Measurements from ENCODE around the gene EZR.

The EZR gene

DNA sequence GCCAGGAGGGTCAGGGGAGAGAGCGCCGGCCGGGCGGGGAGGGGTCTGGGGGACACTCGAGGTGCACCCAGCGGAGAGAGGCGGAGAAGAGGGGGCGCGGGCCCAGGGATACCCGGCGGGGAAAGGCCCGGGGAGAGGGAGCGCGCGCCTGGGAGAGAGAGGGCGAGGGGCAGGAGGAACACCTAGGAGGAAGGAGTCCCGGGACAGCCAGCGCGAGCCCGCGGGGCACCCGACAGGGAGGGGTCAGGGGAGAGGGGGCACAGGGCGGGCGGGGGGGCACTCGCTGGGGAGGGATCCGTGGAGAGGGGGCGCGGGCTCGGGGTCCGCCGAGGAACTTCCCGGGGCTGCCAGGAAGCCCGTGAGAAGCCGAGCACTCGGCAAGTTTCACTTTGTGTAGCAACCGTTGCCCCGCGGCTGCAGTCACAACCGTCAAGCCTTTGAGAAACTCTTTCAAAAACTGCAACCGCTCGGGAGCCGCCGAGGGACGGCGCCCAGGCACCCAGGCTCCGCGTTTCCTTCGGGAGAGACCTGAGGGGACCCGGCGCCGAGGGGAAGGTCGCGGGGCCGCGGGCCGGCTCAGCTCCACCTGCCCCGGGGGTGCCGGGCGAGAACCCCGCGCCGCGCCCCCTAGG, 471 bp downstream of the EZR start:
- DNase-seq (ENCODE audit: low read depth in 3 of 3): peak; percentile 47 to 61 (median 58)

DNA sequence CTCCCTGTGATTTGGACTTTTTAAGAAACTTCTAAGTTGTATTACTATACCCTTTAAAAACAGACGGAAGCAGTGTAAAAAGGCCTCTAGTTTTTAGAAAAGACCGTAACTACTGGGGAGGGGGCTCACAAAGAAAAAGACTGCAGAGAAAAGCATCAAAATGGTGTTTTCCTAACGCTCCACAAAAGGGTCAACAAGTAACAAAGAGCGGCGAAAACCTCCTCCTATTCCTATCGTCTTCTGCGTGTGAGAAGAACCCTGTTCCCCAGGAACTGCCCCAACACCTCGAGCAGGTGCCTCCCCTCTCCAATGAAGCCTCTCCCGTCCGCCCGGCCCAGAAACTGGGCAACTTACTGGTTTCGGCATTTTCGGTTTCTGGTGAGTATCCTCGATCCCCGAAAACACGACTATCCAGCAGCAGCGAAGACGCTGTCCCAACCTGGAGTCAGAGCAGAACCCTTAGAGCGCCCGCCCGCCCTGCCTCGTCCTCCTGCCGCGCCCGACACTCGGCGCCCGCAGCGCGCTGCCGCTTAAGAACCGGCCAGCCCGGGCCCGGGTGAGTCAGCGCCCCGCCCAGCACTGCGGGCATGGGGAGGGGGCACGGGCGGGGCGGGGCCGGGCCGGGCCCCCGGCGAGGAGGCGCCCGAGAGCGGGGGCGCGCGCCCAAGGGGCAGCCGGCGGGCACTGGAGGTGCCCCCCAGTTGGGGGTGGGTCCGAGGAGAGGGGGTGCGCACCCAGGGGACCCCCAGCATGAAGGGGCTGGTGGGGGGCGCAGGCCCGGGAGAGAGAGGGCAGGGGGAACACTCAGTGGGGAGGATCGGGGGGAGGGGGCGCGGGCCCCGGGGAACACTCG, 1.2 kb downstream of the EZR start:
- DNase-seq (ENCODE audit: low read depth in 3 of 3): peak; percentile 70 to 75 (median 70)

DNA sequence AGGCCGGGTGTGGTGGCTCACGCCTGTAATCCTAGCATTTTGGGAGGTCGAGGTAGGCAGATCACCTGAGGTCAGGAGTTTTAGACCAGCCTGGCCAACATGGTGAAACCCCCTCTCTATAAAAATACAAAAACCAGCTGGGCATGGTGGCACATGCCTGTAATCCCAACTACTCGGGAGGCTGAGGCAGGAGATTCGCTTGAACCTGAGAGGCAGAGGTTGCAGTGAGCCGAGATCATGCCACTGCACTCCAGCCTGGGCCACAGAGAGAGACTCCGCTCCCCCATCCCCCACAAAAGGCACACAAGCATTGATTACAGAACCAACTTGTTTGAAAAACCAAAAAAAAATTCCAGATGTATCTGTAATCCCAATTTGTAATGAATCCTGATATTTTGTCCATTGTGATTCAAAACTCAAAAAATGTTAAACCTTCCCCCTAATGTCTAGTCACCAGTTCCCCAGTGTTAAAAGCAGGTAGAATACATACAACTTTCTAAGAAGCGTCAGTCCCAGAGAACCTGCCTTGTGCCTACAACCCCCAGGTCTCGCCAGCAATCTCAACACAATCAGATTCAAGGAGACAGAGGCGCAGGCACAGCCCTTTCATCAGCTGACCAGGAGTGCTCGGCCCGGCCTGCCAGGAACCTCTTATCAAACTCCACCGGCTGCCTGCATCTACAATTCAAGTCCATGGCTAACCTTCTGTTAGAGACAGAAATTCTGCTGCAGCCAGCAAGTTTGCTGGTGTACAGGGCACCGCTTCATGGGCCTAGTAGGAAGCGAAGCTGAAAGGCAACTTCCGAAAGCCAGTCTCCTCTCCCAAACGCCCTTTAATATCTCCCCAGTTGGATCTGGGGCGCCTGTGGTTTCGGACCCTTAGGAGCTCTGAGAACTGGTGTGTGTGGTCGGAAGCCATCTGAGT, 2.1 kb downstream of the EZR start:
- no peak for DNase-seq (ENCODE audit: low read depth in 3 of 3)

DNA sequence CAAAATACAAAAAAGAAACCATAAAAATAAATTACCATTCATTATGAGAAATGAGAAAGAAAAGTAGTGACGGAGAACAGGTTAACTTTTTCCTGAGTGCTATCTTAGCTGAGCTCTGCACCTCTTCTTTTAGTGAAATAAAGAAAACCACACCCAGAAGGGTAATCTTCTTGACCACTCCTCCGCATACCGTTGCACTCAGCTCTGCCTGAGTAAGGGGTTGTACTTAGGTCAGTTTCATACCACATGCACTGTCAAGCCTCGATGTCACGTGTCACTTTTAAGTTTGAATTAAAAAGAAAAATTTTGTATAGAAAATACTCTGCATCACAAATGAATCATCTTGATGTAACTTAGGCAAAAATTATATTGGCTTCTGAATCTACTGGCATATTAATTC, 2.8 kb downstream of the EZR start:
- peak in 1 of 3 donors; percentile 10 for DNase-seq (ENCODE audit: low read depth in 3 of 3)

DNA sequence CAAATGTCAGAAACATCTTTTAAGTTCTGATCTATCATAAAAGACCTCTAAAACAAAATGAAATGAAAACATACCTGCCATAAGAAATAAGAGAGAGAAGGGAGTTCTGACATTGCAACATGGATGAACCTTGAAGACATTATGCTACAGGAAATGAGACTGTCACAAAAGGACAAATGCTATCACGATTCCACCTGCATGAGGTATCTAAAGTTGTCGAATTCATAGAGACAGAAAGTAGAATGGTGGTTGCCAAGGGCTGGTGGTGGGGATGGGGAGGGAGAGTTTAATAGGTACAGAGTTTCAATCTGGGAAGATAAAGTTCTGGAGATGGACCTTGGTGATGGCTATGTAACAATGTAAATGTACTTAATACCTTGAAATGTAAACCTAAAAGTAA, 3.3 kb downstream of the EZR start:
- no peak for DNase-seq (ENCODE audit: low read depth in 3 of 3)

DNA sequence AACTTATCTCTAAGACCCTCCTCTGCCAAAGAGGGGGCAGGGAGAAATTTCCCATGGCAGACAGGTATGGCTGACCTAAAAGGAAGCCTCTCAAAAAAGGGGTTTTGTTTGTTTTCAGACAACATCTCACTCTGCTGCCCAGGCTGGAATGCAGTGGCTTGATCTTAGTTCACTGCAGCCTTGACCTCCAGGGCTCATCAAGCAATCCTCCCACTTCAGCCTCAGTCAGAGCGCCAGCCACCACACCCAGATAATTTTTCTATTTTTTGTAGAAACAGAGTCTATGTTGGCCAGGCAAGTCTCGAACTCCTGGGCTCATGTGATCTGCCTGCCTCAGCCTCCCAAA, 3.8 kb downstream of the EZR start:
- no peak for DNase-seq (ENCODE audit: low read depth in 3 of 3)

DNA sequence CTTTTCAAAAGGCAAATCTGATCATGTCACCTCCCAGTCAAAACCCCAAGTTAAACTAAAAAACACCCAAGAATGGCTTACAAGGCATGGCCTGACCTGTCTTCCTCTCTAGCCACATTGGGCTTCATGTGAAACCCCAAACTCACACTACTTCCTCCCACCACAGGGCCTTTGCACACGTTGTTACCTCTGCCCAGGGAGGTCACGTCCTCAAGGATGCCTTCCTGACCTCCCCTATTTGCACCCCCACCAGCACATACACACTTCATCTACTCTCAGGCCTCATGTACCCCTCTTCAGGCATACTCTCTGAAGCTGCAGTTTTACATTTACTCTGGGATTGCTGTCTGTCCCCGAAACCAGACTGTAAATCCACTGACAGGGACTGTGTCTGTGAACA, 6.1 kb downstream of the EZR start:
- DNase-seq (ENCODE audit: low read depth in 3 of 3): no peak

DNA sequence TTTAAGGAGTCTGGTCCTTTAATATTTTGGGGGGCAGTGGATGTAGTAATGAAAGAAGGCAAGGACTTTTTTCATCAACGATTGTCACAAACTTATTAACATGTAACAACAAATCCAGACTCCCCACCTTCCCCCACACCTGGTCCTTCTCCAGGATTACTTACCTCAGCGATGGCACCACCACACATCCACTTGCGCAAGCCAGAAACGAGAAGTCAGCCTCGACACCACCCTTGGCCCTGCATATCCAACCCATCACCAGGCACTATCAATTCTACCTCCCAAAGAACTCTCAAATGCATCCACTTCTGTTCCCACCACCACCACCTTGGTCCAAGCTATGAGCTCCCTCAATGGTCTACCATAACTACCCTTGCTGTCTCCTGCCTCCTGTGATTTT, 6.6 kb downstream of the EZR start:
- DNase-seq (ENCODE audit: low read depth in 3 of 3): no peak

DNA sequence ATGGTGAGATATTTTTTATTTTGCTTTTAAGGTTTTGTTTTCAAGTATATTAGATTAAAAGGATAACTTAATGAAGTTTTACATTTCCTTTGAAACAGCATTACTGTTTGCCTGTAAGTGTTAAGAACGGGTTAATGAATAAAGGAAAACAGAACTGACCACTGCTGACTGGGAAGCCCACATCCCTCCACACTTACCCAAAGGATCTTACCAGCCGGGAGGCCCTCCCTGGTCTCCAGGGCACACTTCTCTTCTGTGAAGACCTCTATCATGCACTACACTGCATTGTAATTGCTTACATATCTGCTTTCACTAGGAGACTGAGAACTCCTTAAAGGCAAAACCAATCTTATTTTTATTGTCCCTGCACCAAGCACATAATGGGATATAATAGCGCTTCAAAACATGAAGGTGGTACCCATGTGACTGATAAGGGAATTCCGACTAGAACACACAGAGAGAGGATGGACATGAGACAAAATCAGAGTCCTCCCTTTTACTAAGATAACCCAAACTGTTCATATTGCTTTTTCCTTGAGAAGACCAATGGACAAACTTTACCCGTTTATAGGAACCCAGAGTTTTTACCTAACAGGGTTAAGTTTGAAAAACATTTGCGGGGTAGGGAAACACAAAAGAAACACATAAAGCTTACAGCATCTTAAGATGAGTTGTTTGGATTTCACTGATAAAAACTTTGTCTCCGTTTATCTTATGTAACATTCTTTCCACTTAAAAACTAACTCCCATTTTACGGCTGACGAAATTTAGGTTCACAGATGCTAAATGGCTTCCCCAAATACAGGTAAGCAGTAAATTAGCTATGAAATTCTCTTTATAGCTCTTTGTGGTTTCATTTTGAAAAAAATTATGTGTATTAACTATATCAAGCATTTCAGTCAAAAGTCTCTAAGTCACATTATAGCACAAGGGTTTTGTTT, 8.7 kb downstream of the EZR start:
- DNase-seq (ENCODE audit: low read depth in 3 of 3): no peak

DNA sequence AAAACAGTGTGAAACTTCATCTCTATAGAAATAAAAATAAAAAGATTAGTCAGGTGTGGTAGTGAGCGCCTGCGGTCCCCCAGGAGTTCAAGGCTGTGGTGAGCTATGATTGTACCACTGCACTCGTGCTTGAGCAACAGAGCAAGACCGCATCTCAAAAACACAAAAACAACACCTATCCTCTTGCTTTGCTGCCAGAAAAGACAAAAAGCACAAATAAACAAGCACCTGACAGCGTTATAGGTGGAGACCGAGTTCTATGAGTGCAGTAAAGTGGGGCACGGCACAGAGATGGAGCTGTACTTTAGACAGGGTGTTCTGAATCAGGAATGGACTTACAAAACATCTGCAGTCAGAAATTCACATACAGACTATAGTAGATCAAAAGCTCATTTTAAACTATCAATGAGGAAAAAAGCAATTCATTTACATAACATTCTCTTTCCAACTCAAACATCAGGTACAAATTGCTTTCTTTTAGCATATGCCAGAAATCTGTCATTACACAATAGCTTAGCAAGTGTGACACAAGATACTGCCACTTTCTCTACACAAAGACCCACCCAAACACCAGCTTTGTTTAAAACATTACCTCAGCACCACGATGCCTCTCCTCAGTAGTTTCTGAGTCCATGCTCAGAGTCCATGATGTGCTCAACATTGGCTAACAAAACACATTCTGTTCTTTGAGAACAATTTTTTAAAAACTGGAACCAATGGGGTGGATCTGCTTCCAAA, 10.1 kb downstream of the EZR start:
- no peak for DNase-seq (ENCODE audit: low read depth in 3 of 3)

DNA sequence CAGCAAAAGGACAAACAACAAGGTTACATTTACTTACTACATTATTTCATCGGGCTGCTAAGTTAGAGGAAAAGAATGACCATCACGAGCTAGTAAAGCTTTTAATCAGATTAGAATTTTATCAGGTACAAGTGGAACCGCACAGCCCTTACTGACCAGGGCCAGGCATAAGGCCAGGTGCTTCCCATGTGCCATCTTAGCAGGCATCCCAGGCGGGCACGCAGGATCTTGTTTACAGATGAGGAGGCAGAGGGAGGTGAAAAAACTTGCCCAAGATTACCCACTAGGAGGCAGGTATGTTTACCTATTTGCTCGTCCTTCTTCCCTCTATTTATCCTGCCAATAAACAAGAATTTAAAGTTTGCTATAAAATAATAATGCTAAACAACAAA, 10.7 kb downstream of the EZR start:
- DNase-seq (ENCODE audit: low read depth in 3 of 3): no peak

DNA sequence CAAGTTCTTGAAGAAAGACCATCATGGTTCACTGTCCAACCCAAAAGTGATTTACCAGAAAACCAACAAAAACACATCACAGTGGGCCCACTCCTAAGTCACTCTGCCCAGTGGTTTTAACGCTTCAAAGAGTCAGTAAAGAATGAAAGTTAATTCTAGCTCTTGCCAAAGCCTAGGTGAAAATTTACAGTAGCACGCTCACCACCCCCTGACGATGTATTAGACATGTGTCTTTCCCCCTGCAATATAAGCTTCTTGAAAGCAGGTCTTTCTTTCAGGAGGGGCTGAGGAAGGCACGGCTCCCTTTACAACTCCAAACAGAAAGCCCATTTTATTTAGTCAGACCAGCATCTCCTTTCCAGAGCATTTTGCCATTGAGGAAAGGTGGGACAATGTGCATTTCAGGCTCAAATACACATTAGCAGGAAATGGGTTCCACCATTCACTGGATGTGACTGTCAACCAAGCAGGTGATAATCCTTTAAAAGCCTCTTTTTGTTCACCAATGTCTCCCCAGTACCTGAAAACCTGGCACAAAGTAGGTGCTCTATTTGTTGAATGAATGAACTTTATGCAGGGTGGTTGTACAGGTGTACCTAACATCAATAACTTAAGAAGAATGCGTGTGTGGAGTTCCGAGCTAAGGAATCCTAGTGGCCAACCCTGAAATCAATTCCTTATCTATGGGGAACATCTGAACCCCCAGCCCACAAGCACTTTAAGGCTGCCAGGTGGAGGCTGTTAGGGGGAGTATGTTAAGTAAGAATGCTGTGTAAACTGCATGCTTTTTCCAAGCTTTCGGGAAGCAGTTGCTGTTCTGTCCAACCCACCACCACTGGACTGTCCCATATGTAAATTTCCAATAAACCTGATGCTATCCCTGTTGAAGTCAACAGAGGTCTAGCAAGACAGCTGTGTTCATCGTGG, 11.4 kb downstream of the EZR start:
- no peak for DNase-seq (ENCODE audit: low read depth in 3 of 3)

DNA sequence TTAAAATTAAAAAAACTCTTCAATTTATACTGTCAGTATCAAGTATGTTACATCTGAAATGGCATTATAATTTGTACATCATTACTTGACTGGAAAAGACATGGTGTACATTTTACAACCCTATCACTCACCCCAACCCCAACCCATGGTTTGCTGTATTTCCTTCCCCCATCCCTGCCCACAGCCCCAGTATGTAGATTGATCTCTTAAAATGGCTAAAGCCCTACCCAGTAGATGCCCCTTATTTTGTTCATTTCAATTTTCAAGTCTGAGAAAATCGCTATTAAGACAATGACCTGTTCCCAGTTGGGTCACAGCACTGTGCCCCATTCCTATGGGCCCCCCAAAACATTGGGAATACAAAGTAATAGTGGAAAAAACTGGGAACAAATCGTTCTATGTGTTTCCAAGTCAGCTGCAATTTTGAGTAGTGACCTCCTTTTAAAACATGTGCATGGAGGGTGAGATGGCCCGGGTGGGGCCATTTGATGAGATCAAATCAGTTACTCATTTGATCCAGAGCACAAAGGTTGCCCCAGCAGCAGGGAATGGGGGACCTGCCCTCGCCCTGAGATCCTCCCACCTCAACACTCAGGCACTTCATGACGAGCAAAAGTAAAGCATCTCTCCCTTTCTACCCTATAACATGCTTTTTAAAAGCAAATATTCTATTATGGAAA, 13.3 kb downstream of the EZR start:
- no peak for DNase-seq (ENCODE audit: low read depth in 3 of 3)

DNA sequence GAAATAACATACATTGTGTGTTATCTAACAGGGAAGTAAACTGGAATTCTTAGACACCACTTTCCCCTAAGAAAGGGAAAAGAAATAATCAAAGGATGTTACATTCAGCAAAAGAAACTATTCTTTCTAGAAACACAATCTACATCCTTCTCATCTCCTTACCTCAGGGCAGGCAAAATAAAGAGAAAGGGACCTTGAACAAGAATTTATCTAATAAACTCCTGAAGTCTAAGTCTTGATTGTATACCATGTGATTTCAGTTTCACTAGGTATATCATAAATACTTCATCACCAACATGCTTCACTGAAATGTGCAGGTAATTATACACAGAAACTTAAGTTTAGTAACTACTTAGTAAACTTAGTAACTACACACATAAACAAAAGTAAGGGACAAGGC, 15.0 kb downstream of the EZR start:
- no peak for DNase-seq (ENCODE audit: low read depth in 3 of 3)

DNA sequence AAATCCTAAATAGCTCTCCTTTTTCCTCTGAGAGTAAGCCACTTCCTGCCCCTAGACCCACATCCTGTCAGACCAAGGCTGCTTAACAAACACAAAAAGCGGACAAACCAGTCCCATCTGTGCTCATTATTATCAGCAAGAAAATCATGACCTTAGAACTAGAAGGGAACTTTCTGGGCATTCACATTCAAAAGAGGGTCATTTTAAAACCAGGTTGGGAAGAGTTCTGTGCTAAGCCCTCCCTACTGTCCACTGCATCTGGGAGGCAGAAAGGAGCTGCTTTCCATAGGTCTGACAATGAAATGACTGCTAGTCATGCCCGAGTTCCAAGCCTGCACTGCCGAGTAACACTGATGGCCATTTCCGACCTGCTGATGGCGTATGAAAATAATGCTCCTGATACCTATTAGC, 15.4 kb downstream of the EZR start:
- no peak for DNase-seq (ENCODE audit: low read depth in 3 of 3)

DNA sequence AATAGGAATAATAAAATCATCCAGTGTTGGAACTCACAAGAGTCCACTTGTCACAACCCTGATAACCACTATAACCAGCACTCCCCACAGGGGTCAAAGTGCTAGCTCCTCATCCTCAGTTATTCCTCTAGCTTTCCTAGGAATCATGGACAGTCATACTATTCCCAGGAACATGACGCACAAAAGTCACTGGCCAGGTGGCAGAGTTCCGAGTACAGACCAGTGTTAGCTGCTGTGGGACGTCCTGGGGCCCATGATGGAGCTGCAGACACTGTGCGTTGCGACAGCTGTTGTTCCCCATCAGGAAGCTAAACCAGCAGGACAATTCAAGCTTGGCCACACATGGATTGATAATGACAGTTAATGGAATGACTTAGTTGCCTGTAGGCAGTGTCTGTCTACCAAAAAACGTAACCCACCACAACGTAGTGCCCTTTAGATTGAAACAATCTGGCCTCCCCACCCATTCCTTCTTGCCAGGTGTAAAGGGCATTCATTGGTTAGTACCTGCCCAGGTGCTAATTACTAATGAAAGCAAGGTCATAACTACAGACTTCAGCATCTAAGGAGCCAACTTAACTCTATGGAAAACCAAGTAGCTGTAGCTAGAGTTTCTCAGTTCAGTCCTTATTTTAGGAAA, 17.4 kb downstream of the EZR start:
- DNase-seq (ENCODE audit: low read depth in 3 of 3): no peak

DNA sequence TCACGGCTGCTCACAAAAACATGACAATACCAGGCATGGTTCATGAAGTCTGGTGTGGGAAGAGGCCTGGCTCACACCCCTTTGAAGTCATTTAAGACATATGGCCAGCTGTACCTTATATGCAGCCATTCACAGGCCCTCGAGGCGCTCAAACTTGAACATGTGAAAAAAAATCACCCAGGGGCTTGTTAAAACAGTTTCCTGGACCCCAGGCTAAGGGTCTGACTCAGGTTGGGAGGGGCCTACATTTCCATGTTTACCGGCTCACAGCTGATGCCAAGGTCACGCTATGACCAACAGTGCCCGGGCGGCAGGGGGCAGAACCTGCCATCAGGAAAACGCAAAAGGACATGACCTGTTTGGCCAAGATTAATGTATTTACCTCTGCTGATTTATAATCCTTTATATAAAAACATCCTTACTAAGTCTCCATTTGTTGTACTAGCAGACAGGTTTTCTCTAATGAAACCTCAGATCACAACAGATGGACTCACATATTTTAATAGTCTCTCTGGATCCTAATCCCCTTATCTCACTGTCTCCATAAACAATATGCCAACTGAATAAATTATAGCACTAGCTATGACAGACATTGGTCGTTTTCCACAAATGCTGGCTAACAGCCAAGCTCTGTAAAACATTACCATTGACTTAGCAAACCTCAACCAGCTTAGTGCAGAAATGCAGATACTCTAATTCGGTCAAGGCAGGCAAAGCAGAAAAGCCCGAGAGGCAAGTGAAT, 19.9 kb downstream of the EZR start:
- no peak for DNase-seq (ENCODE audit: low read depth in 3 of 3)

DNA sequence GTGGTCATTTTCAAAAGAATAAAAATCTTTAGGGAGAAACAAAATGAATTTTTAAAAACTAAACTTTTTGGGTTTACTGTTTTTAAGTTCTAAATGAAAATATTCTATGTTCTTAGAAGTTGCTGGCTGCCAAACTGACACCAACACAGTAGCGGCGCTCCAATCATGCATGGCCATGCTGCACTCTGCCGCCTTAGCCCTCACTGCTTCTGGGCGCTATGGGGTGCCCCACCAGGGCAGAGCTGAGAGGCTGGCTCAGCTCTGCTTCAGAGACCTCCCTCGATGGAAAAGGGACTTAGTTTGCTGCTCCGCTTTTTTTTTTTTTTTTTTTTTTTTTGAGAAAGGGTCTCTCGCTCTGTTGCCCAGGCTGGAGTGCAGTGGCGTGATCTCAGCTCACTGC, 20.9 kb downstream of the EZR start:
- no peak for DNase-seq (ENCODE audit: low read depth in 3 of 3)
